MV-4-11 (cell line): ENCODE measurements around the gene TYRO3.
"Not testable (repeated sequence)": the region's sequence is repeated elsewhere in the genome, so short reads cannot be mapped to it uniquely, and the experiment has no call there.

Source experiments
- DNase-seq: peaks from one replicate; lab custom pipeline; 2025; lab: John Stamatoyannopoulos, UW

TYRO3 gene

GRCh38 chr15:41554343-41554742 lies 4.7 kb upstream of the TYRO3 start:
- DNase-seq: no peak

GRCh38 chr15:41554915-41555314 lies 4.1 kb upstream of the TYRO3 start:
- DNase-seq: no peak

- DNase-seq: peak; percentile 75
Observed at GRCh38 chr15:41556677-41557076, 2.3 kb upstream of the TYRO3 start.

GRCh38 chr15:41557673-41558399 lies 1.2 kb upstream of the TYRO3 start:
- peak; percentile 47 for DNase-seq

- no peak for DNase-seq
Observed at GRCh38 chr15:41559239-41559782, 299 bp downstream of the TYRO3 start.

GRCh38 chr15:41560572-41560874 lies 1.5 kb downstream of the TYRO3 start:
- no peak for DNase-seq

- no peak for DNase-seq
Observed at GRCh38 chr15:41561104-41561776, 2.2 kb downstream of the TYRO3 start.

GRCh38 chr15:41561777-41562145 lies 2.7 kb downstream of the TYRO3 start:
- DNase-seq: no peak

- no peak for DNase-seq
Observed at GRCh38 chr15:41562244-41562643, 3.2 kb downstream of the TYRO3 start.

GRCh38 chr15:41562784-41563198 lies 3.8 kb downstream of the TYRO3 start:
- no peak for DNase-seq

- no peak for DNase-seq
Observed at GRCh38 chr15:41564286-41564959, 5.4 kb downstream of the TYRO3 start.

- no peak for DNase-seq
Observed at GRCh38 chr15:41564960-41565502, 6.0 kb downstream of the TYRO3 start.

GRCh38 chr15:41565702-41566101 lies 6.7 kb downstream of the TYRO3 start:
- no peak for DNase-seq

- peak; percentile 26 for DNase-seq
Observed at GRCh38 chr15:41566121-41566885, 7.3 kb downstream of the TYRO3 start.

GRCh38 chr15:41567261-41567660 lies 8.2 kb downstream of the TYRO3 start:
- no peak for DNase-seq

GRCh38 chr15:41567862-41568261 lies 8.8 kb downstream of the TYRO3 start:
- no peak for DNase-seq

- DNase-seq: no peak
Observed at GRCh38 chr15:41568350-41569017, 9.5 kb downstream of the TYRO3 start.

- DNase-seq: not testable (repeated sequence)
Observed at GRCh38 chr15:41569232-41569631, 10.2 kb downstream of the TYRO3 start.

GRCh38 chr15:41570764-41571163 lies 11.8 kb downstream of the TYRO3 start:
- no peak for DNase-seq

- DNase-seq: no peak
Observed at GRCh38 chr15:41571948-41572347, 12.9 kb downstream of the TYRO3 start.

GRCh38 chr15:41572866-41573265 lies 13.9 kb downstream of the TYRO3 start:
- DNase-seq: no peak
